Embryonic facial prominence (tissue), 1 donor: ENCODE data around the gene SCAF1.

ENCODE experiments used
- DNase-seq: peaks from one replicate; pipeline ENCODE4 v3.0.0-alpha.2; 2016; ENCODE audit errors: extremely low spot score

The SCAF1 gene

GRCh38 chr19:49687150-49687549, 45.1 kb downstream of the SCAF1 start:
- DNase-seq: no peak

GRCh38 chr19:49687566-49688316, 45.7 kb downstream of the SCAF1 start:
- DNase-seq: no peak

- no peak for DNase-seq
Measured at GRCh38 chr19:49688531-49689132, 46.6 kb downstream of the SCAF1 start.

- no peak for DNase-seq
Measured at GRCh38 chr19:49689133-49690078, 47.4 kb downstream of the SCAF1 start, which contains the start of gene ADM5. Gene ADM5 (plus strand): TSS chr19:49689594. CDS start chr19:49689838, 244 bp downstream.

GRCh38 chr19:49690079-49690655, 48.2 kb downstream of the SCAF1 start:
- DNase-seq: no peak

GRCh38 chr19:49690656-49691242, 48.7 kb downstream of the SCAF1 start, which contains the start of gene CPT1C:
Gene CPT1C (plus strand): TSS chr19:49691116. CDS start chr19:49692253, 1,137 bp downstream.
- peak; percentile 64 for DNase-seq

- DNase-seq: peak; percentile 43
Measured at GRCh38 chr19:49691243-49692146, 49.5 kb downstream of the SCAF1 start.

- no peak for DNase-seq
Measured at GRCh38 chr19:49692147-49692506, 50.1 kb downstream of the SCAF1 start.

GRCh38 chr19:49696115-49696514, 54.1 kb downstream of the SCAF1 start:
- DNase-seq: no peak

- DNase-seq: no peak
Measured at GRCh38 chr19:49696865-49697264, 54.9 kb downstream of the SCAF1 start.

- no peak for DNase-seq
Measured at GRCh38 chr19:49699364-49699763, 57.4 kb downstream of the SCAF1 start.

GRCh38 chr19:49700563-49700962, 58.6 kb downstream of the SCAF1 start:
- DNase-seq: no peak

GRCh38 chr19:49701271-49701786, 59.3 kb downstream of the SCAF1 start:
- DNase-seq: no peak

GRCh38 chr19:49704888-49705642, 63.1 kb downstream of the SCAF1 start:
- DNase-seq: no peak

- no peak for DNase-seq
Measured at GRCh38 chr19:49705919-49706318, 63.9 kb downstream of the SCAF1 start.
